ENCODE data around the gene FKBP15. TPM values are rescaled to one million over a fixed set of nuclear protein-coding genes. Genes with fewer than 3 reads are reported as not detected.

FKBP15 gene
- total and polyA plus RNA-seq, 2 of the 8 experiments (the other 6 are each of a cell fraction or from before 2014, with no cell fraction given): 9.9 to 13.8 TPM

DNA sequence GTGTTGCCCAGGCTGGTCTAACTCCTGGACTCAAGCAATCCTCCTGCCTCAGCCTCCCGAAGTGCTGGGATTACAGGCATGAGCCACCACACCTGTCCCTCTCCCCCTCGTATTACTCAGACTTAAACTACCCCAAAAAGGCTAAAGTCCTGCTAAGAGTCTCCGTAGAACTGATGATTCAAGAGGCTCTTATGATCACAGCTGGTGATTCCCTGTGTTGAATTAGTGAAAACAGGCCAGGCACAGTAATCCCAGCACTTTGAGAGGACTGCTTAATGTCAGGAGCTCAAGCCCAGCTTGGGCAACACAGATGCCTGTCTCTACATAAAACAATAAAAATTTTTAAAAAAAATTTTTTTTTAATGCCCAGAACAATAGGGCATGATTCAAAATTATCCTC is 45.1 kb upstream of the FKBP15 start:
- H2BK20ac ChIP-seq (ENCODE audit: low read length): no peak overlapping the region
- no peak overlapping the region for H3K18ac ChIP-seq (ENCODE audit: extremely low read depth, low read length)
- TF ChIP-seq ZNF274 (IDR thresholded peaks at IDR 0.05; ENCODE audit: borderline replicate concordance, extremely low read depth, low read length) (no peak), BACH1 (IDR thresholded peaks at IDR 0.05; ENCODE audit: low read length) (no peak), KDM1A (IDR thresholded peaks at IDR 0.05; ENCODE audit: borderline replicate concordance, low read length) (no peak), MAX (IDR thresholded peaks at IDR 0.05) (no peak), JUN (IDR thresholded peaks at IDR 0.05; ENCODE audit: low read depth, low read length) (no peak), CTBP2 (IDR thresholded peaks at IDR 0.05; ENCODE audit: borderline replicate concordance, insufficient read depth, insufficient read length, low read length) (no peak), KDM4A (IDR thresholded peaks at IDR 0.05; ENCODE audit: low read depth, low read length, severe bottlenecking) (no peak), SIRT6 (IDR thresholded peaks at IDR 0.05; ENCODE audit: low read length) (no peak), SRF (IDR thresholded peaks at IDR 0.05; ENCODE audit: low read depth, low read length) (no peak), SP2 (IDR thresholded peaks at IDR 0.05; ENCODE audit: low read length) (no peak), EZH2 (IDR thresholded peaks at IDR 0.05; ENCODE audit: low read depth, low read length, severe bottlenecking) (no peak), SUZ12 (IDR thresholded peaks at IDR 0.05; ENCODE audit: low read length) (no peak), POLR2A (IDR thresholded peaks at IDR 0.05; ENCODE audit: control extremely low read depth in 1 of 2, low read depth in 2 of 2, low read length in 2 of 2) (no peak), TAF7 (optimal IDR thresholded peaks at IDR 0.05; ENCODE audit: borderline replicate concordance, low read depth, low read length) (no peak)
- no peak overlapping the region for H3K4ac ChIP-seq (replicated peaks; ENCODE audit: insufficient read length, low read depth, low read length)
- H3K9ac ChIP-seq (replicated peaks in 1 of 4; ENCODE audit: extremely low read depth in 1 of 4, low read depth in 3 of 4, low read length in 3 of 4): no peak overlapping the region
- H3K36me3 ChIP-seq (ENCODE audit: control insufficient read depth in 2 of 4, insufficient read depth in 4 of 4, low read length in 3 of 4): peaks cover 3 to 16% (median 8%) of the 10 kb centered on the region in 4 experiments
- ChIA-PET CTCF (ENCODE audit: partially characterized antibody) (no interaction called here), POLR2A (ENCODE audit: partially characterized antibody) (interaction anchor here (1.0 to 1.5 kb wide), 2 partner anchors 8 to 45 kb away, joined by 3 to 4 read pairs; partner anchors contain the start of genes FKBP15 and SLC31A1)
- H2AFZ ChIP-seq (ENCODE audit: low read length): no peak overlapping the region
- H4K5ac ChIP-seq (ENCODE audit: insufficient read length, low read depth, low read length): no peak overlapping the region
- no peaks in the 10 kb centered on the region for H3K23me2 ChIP-seq (ENCODE audit: low read depth, low read length)
- H3K9me3 ChIP-seq (ENCODE audit: insufficient read depth in 2 of 2, low read depth in 1 of 2, low read length in 1 of 2): no peaks in the 10 kb centered on the region
- 87% methylated on average over 3 of the region's 3 CpGs; no CpG with 5 or more reads in 1 of the 2 experiments for WGBS, 2 experiments (ENCODE audit: extremely low coverage in 1 of 2, insufficient coverage in 1 of 2, insufficient read length in 1 of 2, insufficient replicate concordance in 2 of 2, low coverage in 1 of 2, low lambda C conversion rate in 2 of 2, missing lambda C conversion rate in 1 of 2)
- no peaks in the 10 kb centered on the region for H3K4me1 ChIP-seq (replicated peaks in 1 of 4; ENCODE audit: control insufficient read depth in 3 of 4, insufficient read depth in 4 of 4, low read length in 3 of 4)
- no peaks in the 10 kb centered on the region for H3K27me3 ChIP-seq (replicated peaks in 1 of 4; ENCODE audit: control insufficient read depth in 3 of 4, extremely low read depth in 1 of 4, insufficient read depth in 3 of 4, low read length in 3 of 4)
- H2BK15ac ChIP-seq (ENCODE audit: low read length): no peak overlapping the region
- no peak overlapping the region for H2BK120ac ChIP-seq (replicated peaks; ENCODE audit: low read depth, low read length)
- no peak overlapping the region for H3K27ac ChIP-seq (ENCODE audit: low read depth, low read length)
- H3K14ac ChIP-seq (ENCODE audit: insufficient read length): no peak overlapping the region
- H2BK5ac ChIP-seq (ENCODE audit: low read depth, low read length): no peak overlapping the region
- H3K79me1 ChIP-seq (ENCODE audit: low read depth, low read length): no peaks in the 10 kb centered on the region
- H3K4me3 ChIP-seq (ENCODE audit: extremely low read depth in 1 of 4, insufficient read depth in 2 of 4, low read depth in 3 of 4, low read length in 4 of 4): no peak overlapping the region
- peaks cover 0 to 2% of the 10 kb centered on the region in 2 experiments for H4K20me1 ChIP-seq (replicated peaks in 1 of 2; ENCODE audit: control insufficient read depth in 1 of 2, insufficient read depth in 2 of 2, low read length in 2 of 2)
- DNase-seq (ENCODE audit: low read depth in 1 of 2, low spot score in 2 of 2) (no peak), FAIRE-seq (no peak)
- H3K23ac ChIP-seq (ENCODE audit: insufficient read length): no peak overlapping the region
- no peak overlapping the region for H2BK12ac ChIP-seq (ENCODE audit: low read depth, low read length)
- no peak overlapping the region for H3K4me2 ChIP-seq (ENCODE audit: insufficient read depth in 1 of 2, low read depth in 2 of 2, low read length in 2 of 2)
- no peak overlapping the region for H4K91ac ChIP-seq (replicated peaks; ENCODE audit: insufficient read length, low read length)
- no peak overlapping the region for H3K56ac ChIP-seq (replicated peaks; ENCODE audit: insufficient read length, low read depth, low read length)
- no peak overlapping the region for H2AK5ac ChIP-seq (ENCODE audit: low read depth, low read length)
- H4K8ac ChIP-seq (ENCODE audit: extremely low read depth, insufficient read depth, low read length): no peak overlapping the region
- H3K79me2 ChIP-seq (ENCODE audit: control insufficient read depth in 1 of 2, insufficient read depth in 2 of 2, low read length in 2 of 2): no peaks in the 10 kb centered on the region

All from H1 (cell line).